Activated CD4-positive, alpha-beta T cell treated with anti-CD3 and anti-CD28 coated beads for 24 hours (primary cell): ENCODE results near the gene TRIM37.

ENCODE experiments used
- DNase-seq, 2 donors: peaks; one replicate each; pipeline ENCODE4 v3.0.0-alpha.2; 2020; ENCODE audit warnings: low read depth in 2 of 2

The TRIM37 gene

GRCh38 chr17:58947411-58947810, 159.3 kb downstream of the TRIM37 start:
- no peak for DNase-seq

GRCh38 chr17:58944166-58944565, 162.5 kb downstream of the TRIM37 start:
- no peak for DNase-seq

GRCh38 chr17:58936295-58936694, 170.4 kb downstream of the TRIM37 start:
- no peak for DNase-seq

- no peak for DNase-seq
Measured at GRCh38 chr17:58932956-58933355, 173.7 kb downstream of the TRIM37 start.
